HUDEP-2 (cell line): ENCODE measurements around the gene GCNT3.

Experiments
- DNase-seq, 76 experiments: peaks; one replicate each; lab custom pipeline; 2025; ENCODE audit not compliant: unreplicated experiment in 76 of 76; lab: John Stamatoyannopoulos, UW

GCNT3 gene

GRCh38 chr15:59611276-59612260 is at the start of gene GCNT3:
TSS of gene GCNT3 (plus strand) at chr15:59611783. CDS start at chr15:59618239, 6,456 bp downstream.
- DNase-seq: no peak

GRCh38 chr15:59562448-59563186 is 49.0 kb upstream of the GCNT3 start:
- no peak for DNase-seq

- no peak for DNase-seq
These were observed 46.3 kb upstream of the GCNT3 start for GRCh38 chr15:59565299-59565698.

GRCh38 chr15:59567324-59567723 is 44.3 kb upstream of the GCNT3 start:
- no peak for DNase-seq

GRCh38 chr15:59569477-59569876 is 42.1 kb upstream of the GCNT3 start:
- DNase-seq: no peak

- DNase-seq: no peak
These were observed 41.3 kb upstream of the GCNT3 start for GRCh38 chr15:59570315-59570714.

- no peak for DNase-seq
These were observed 40.0 kb upstream of the GCNT3 start for GRCh38 chr15:59571606-59572005.

GRCh38 chr15:59583088-59583487 is 28.5 kb upstream of the GCNT3 start:
- DNase-seq: no peak

GRCh38 chr15:59587085-59587826 is 24.3 kb upstream of the GCNT3 start:
- no peak for DNase-seq

- no peak for DNase-seq
These were observed 21.6 kb upstream of the GCNT3 start for GRCh38 chr15:59590027-59590426.

GRCh38 chr15:59591356-59591755 is 20.2 kb upstream of the GCNT3 start:
- no peak for DNase-seq

GRCh38 chr15:59594493-59594942 is 17.1 kb upstream of the GCNT3 start:
- no peak for DNase-seq

GRCh38 chr15:59594991-59595390 is 16.6 kb upstream of the GCNT3 start:
- no peak for DNase-seq

- DNase-seq: no peak
These were observed 16.1 kb upstream of the GCNT3 start for GRCh38 chr15:59595434-59595915.

- DNase-seq: no peak
These were observed 14.9 kb upstream of the GCNT3 start for GRCh38 chr15:59596640-59597039.

- no peak for DNase-seq
These were observed 13.1 kb upstream of the GCNT3 start for GRCh38 chr15:59598461-59598860.

GRCh38 chr15:59605994-59606393 is 5.6 kb upstream of the GCNT3 start:
- no peak for DNase-seq

GRCh38 chr15:59609730-59610712 is 1.6 kb upstream of the GCNT3 start:
- no peak for DNase-seq

GRCh38 chr15:59614153-59614552 is 2.6 kb downstream of the GCNT3 start:
- no peak for DNase-seq

- no peak for DNase-seq
These were observed 4.1 kb downstream of the GCNT3 start for GRCh38 chr15:59615661-59616060.
